COLO829 (cell line): ENCODE results near the gene TRIAP1.
"Not testable (repeated sequence)": the region's sequence is repeated elsewhere in the genome, so short reads cannot be mapped to it uniquely, and the experiment has no call there.

Experiments
- DNase-seq: peaks from one replicate; pipeline ENCODE4 v3.0.0; 2012; ENCODE audit warnings: low spot score

The TRIAP1 gene

GRCh38 chr12:120468821-120469449 lies 22.8 kb upstream of the TRIAP1 start:
- no peak for DNase-seq

- DNase-seq, result peak; percentile 30
These were observed 22.2 kb upstream of the TRIAP1 start for GRCh38 chr12:120468325-120468820.

GRCh38 chr12:120467439-120467838 lies 21.3 kb upstream of the TRIAP1 start:
- DNase-seq, result no peak

GRCh38 chr12:120466560-120467315 lies 20.6 kb upstream of the TRIAP1 start:
- no peak for DNase-seq

GRCh38 chr12:120465756-120466155 lies 19.6 kb upstream of the TRIAP1 start:
- no peak for DNase-seq

GRCh38 chr12:120463712-120464111 lies 17.5 kb upstream of the TRIAP1 start:
- DNase-seq, result no peak

DNA sequence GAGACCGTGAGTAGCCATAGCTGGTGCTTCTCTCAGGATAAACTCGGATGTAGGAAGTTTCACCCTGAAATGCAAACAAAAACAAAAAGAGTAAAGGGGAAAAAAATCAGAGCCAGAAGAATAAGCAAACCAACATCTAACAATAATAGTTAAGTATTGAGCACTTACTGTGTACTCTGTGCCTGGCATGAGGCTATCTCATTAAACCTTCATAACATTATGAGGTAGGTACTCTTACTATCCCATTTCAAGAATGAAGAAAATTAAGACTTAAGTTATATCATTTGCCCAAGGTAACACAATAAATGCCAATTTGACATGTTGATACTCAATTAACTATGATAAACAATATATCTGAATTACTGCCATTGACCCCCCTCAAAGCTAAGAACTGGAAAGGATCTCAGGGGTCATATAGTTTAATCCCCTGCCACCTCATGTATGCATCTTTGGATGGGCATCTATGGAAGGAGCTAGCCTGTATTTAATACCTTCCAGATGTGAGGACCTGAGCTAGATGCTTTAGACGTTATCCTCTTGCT lies 16.0 kb upstream of the TRIAP1 start:
- no peak for DNase-seq

GRCh38 chr12:120460157-120460556 lies 14.0 kb upstream of the TRIAP1 start:
- DNase-seq, result no peak

- no peak for DNase-seq
These were observed 10.9 kb upstream of the TRIAP1 start for GRCh38 chr12:120457133-120457532.

GRCh38 chr12:120455302-120455701 lies 9.1 kb upstream of the TRIAP1 start:
- no peak for DNase-seq

GRCh38 chr12:120453977-120454376 lies 7.8 kb upstream of the TRIAP1 start:
- peak; percentile 49 for DNase-seq

DNA sequence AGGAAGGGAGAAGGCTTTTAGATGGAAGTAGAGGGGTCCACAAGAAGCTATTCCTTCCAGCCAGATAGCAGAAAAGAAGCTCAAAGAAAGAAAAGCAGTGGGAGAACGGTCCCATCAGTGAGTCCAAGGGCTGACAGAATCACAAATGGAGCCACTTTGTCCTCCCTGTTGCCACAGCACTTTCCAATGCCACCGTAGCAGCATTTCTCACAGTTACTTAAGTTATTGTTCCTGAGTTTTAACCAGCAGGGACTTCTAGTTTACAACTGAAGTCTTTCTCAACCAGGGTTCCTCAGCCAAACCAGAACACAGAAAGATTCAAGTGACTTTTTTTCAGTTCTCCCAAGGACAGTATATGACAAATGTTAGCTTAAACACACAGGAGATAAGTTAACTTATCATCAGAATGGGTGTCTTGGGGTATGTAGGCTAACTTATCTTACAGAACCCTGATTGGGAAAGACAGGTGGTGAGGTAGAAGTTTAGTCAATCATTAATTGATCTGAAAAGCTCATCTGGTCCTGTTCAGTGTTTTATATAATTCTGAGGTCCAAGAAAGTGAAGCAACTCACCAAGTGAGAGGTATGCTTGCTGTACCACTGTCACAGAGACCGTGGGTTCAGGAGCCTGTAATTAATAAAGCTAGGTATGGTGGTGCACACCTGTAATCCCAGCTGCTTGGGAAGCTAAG lies 7.0 kb upstream of the TRIAP1 start:
- DNase-seq, result no peak

GRCh38 chr12:120452524-120452923 lies 6.3 kb upstream of the TRIAP1 start:
- not testable (repeated sequence) for DNase-seq

DNA sequence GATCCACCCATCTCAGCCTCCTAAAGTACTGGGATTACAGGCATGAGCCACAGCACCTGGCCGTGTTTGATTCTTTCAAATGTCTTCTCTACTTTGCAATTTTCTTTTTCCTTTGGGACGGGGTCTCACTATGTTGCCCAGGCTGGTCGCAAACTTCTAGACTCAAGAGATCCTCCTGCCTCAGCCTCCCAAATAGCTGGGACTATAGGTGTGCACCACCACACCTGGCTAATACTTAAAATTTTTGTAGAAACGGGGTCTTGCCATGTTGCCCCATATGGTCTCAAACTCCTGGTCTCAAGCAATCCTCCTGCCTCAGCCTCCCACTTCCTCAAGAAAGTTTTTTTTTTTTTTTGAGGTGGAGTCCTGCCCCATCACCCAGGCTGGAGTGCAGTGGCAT lies 1.8 kb upstream of the TRIAP1 start:
- no peak for DNase-seq

- DNase-seq, result not testable (repeated sequence)
These were observed 627 bp upstream of the TRIAP1 start for GRCh38 chr12:120446844-120447178.

DNA sequence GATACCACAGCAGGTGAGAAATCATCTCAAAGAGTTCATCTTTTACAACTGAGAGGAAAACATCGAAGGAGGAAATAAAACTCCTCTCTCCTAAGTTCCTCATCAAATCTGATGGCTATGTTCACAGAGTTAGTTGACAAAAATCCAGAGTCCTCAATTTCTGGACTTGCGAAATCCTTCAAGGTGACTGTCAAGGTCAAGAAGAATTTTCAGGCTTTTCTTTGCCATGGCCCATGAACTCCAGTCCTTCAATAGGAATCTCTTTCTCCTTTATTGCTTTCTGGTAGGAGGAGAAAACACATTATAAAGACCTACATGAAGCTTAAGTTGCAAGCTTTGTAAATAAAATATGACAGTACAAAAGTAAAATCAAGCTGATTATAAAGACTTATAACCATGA lies 1.5 kb downstream of the TRIAP1 start:
- DNase-seq, result no peak

- peak; percentile 68 for DNase-seq
These were observed 6.4 kb downstream of the TRIAP1 start for GRCh38 chr12:120439646-120440247.

DNA sequence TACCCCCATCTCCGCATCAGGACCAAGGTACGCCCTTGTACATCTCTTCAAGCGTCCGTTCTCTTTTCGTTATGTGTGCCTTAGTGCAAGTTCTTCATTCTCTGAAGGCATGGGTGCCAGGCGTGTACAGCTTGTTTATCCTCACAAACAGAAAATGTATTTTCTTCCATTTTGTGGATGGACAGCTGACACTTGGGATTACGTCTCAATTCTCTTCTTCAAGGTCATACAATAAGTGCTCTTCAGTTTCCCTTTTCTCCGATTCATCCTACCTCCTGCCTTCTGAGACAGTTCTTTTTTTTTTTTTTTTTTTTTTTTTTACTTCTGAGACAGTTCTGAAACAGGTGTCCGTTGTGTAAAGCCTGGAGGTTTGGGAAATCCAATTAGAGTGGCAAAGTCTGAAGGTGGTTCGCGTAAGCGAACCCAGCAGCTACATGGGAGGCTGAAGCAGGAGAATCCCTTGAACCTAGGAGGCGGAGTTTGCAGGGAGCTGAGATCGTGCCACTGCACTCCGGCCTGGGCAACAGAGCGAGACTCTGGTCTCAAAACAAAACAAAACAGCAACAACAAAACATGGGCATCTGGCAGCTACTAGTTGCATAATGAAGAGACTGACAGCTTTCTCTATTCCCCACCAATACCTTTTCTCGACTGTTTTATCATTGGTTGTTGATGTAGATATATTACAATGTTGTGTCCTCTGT lies 7.5 kb downstream of the TRIAP1 start:
- DNase-seq, result no peak

GRCh38 chr12:120437735-120438494 lies 8.3 kb downstream of the TRIAP1 start, which contains the start of gene COX6A1:
COX6A1 (plus strand) TSS chr12:120438113; CDS start chr12:120438127, 14 bp downstream.
- DNase-seq, result peak; percentile 100

DNA sequence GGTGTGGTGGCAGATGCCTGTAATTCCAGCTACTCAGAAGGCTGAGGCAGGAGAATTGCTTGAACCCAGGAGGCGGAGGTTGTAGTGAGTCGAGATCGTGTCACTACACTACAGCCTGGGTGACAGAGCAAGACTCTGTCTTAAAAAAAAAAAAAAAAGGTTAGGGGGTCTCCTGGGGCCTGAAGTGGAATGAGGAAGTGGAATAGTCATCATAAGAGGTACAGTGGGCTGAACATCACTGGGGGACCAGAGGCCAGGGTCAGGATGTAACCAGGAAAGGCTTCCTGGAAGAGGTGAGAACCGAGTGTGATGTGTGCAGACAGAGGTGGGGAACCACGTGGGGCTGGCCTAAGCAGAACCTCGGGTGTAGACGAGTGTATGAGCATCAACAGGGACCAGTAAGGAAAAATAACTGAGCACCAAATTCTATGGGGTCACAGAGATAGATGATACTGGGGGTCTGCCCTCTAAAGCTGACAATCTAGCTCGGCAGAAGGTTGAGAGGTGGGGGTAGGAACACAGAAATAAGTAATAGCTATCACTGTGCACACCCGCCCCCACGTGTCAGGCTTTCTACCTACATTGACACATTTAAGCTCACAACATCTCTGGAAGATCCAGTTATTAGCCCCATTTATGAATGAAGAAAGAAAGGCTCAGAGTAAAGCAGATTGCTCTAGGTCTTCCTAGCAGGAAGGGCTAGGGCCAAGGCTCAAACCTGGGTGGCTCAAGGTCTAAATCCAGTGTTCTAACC lies 13.2 kb downstream of the TRIAP1 start:
- DNase-seq, result no peak
